A673 (cell line): ENCODE data around the gene KRT36.

ENCODE experiments used
- EZH2 ChIP-seq: fragments of 200-600 bp; sonication (generic); IDR thresholded peaks from 2 replicates; pipeline ENCODE4 v1.6.1; 2017; ENCODE audit warnings: borderline replicate concordance, low read depth, mild to moderate bottlenecking, mixed read lengths, antibody characterized with exemption, low read length; ENCODE audit not compliant: poor library complexity, severe bottlenecking
- TF ChIP-seq, protein P1 (sequence below): fragments of 300-800, 200-600 bp; sonication (generic); conservative IDR thresholded peaks from 2 replicates; pipeline ENCODE4 v1.5.1; 2017; ENCODE audit warnings: low read depth, mild to moderate bottlenecking, antibody characterized with exemption, low read length, moderate library complexity, mixed read lengths

DNA sequence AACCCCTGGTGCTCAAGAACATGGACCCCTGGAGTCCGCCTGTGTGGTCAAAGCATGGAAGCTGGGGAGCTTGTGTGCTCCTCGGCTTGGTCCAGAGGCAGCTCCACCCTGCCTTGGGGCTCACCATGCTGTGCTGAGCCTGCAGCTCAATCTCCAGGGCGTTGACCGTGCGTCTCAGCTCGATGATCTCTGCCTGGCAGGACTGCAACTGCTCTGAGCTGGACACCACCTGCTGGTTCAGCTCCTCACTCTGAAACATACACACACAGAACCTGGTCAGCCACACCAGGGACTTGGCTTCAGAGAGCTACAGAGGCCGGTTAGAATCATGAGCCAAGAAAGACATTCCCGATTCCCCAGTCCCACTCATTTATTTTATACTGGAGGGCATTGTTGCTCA lies 11.5 kb downstream of the KRT36 start:
- TF ChIP-seq EZH2: no peak
- TF ChIP-seq, protein P1, sequence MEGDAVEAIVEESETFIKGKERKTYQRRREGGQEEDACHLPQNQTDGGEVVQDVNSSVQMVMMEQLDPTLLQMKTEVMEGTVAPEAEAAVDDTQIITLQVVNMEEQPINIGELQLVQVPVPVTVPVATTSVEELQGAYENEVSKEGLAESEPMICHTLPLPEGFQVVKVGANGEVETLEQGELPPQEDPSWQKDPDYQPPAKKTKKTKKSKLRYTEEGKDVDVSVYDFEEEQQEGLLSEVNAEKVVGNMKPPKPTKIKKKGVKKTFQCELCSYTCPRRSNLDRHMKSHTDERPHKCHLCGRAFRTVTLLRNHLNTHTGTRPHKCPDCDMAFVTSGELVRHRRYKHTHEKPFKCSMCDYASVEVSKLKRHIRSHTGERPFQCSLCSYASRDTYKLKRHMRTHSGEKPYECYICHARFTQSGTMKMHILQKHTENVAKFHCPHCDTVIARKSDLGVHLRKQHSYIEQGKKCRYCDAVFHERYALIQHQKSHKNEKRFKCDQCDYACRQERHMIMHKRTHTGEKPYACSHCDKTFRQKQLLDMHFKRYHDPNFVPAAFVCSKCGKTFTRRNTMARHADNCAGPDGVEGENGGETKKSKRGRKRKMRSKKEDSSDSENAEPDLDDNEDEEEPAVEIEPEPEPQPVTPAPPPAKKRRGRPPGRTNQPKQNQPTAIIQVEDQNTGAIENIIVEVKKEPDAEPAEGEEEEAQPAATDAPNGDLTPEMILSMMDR: no peak
